CD14-positive monocyte (primary cell): ENCODE data around the gene SLC8A2. TPM values are rescaled to one million over a fixed set of nuclear protein-coding genes. Genes with fewer than 3 reads are reported as not detected.

Source experiments
- DNase-seq, 3 donors: peaks; one replicate each; pipeline ENCODE4 v3.0.0-alpha.2; 2011 to 2022
- H2AFZ ChIP-seq: 2 replicates; pipeline ENCODE4 v1.6.0; 2012; ENCODE audit warnings: mild to moderate bottlenecking, low read depth, low read length, inconsistent platforms; ENCODE audit not compliant: insufficient read depth, poor library complexity, severe bottlenecking
- H3K27ac ChIP-seq, 2 donors: 1 replicate in 1 of 2; 2 replicates in 1 of 2; pipeline ENCODE4 v1.5.1; 2012 to 2013; ENCODE audit warnings: low read length in 2 of 2, control low read depth in 1 of 2, inconsistent platforms in 1 of 2, low read depth in 1 of 2, mild to moderate bottlenecking in 1 of 2
- H3K27me3 ChIP-seq, 2 donors: one replicate each; pipeline versions ENCODE4 v1.6.0 to v1.6.1; 2011 to 2013; ENCODE audit warnings: low read length in 2 of 2; ENCODE audit not compliant: control insufficient read depth in 2 of 2, insufficient read depth in 2 of 2
- H3K36me3 ChIP-seq, 2 donors: replicated peaks in 1 of 2; 1 replicate in 1 of 2; 2 replicates in 1 of 2; pipeline versions ENCODE4 v1.5.1 to v1.6.1; 2012 to 2013; ENCODE audit warnings: low read length in 2 of 2, control low read depth in 1 of 2, inconsistent platforms in 1 of 2, mild to moderate bottlenecking in 1 of 2; ENCODE audit not compliant: insufficient read depth in 2 of 2, control insufficient read depth in 1 of 2
- H3K4me1 ChIP-seq, 2 donors: 1 replicate in 1 of 2; 2 replicates in 1 of 2; pipeline versions ENCODE4 v1.5.1 to v1.6.1; 2012 to 2013; ENCODE audit warnings: low read length in 2 of 2, control low read depth in 1 of 2, inconsistent platforms in 1 of 2, mild to moderate bottlenecking in 1 of 2, moderate library complexity in 1 of 2; ENCODE audit not compliant: insufficient read depth in 2 of 2, control insufficient read depth in 1 of 2
- H3K4me2 ChIP-seq: replicated peaks from 2 replicates; pipeline ENCODE3; 2012; ENCODE audit warnings: low read length, moderate library complexity, mild to moderate bottlenecking; ENCODE audit not compliant: poor library complexity, severe bottlenecking; ENCODE audit errors: extremely low read depth
- H3K4me3 ChIP-seq, 3 experiments: fragments of 200-600 bp in 1 of 3; sonication (generic) in 1 of 3; replicated peaks in 1 of 3; 1 replicate in 2 of 3; 2 replicates in 1 of 3; pipeline ENCODE4 v1.5.1; 2011 to 2013; ENCODE audit warnings: low read length in 3 of 3, mild to moderate bottlenecking in 3 of 3, control low read depth in 2 of 3, low read depth in 2 of 3, inconsistent platforms in 1 of 3, moderate library complexity in 1 of 3
- H3K79me2 ChIP-seq: 2 replicates; pipeline ENCODE4 v1.6.0; 2012; ENCODE audit warnings: mild to moderate bottlenecking, control low read depth, inconsistent platforms, low read length, moderate library complexity; ENCODE audit not compliant: insufficient read depth
- H3K9ac ChIP-seq: 2 replicates; pipeline ENCODE4 v1.6.0; 2017; ENCODE audit warnings: low read length, mild to moderate bottlenecking; ENCODE audit not compliant: insufficient read depth, poor library complexity, severe bottlenecking
- H3K9me3 ChIP-seq, 2 donors: replicated peaks in 1 of 2; 1 replicate in 1 of 2; 2 replicates in 1 of 2; pipeline versions ENCODE4 v1.5.1 to v1.6.1; 2012 to 2013; ENCODE audit warnings: low read length in 2 of 2, control low read depth in 1 of 2; ENCODE audit not compliant: control insufficient read depth in 1 of 2, insufficient read depth in 1 of 2
- H4K20me1 ChIP-seq: 2 replicates; pipeline ENCODE4 v1.6.0; 2012; ENCODE audit warnings: mild to moderate bottlenecking, low read length, control low read depth, moderate library complexity; ENCODE audit not compliant: insufficient read depth
- H3K27ac Mint-ChIP-seq, 7 donors: one replicate each; pipeline ENCODE4 v1.8.0; 2020; ENCODE audit warnings: mild to moderate bottlenecking in 7 of 7, mixed read lengths in 7 of 7, moderate library complexity in 6 of 7, inconsistent platforms in 2 of 7
- H3K27me3 Mint-ChIP-seq, 3 donors: one replicate each; pipeline ENCODE4 v1.8.0; 2021 to 2022; ENCODE audit warnings: low read depth in 3 of 3, mild to moderate bottlenecking in 3 of 3, mixed read lengths in 3 of 3, moderate library complexity in 3 of 3, inconsistent platforms in 1 of 3
- H3K36me3 Mint-ChIP-seq, 2 donors: one replicate each; pipeline ENCODE4 v1.8.0; 2020; ENCODE audit warnings: mixed read lengths in 2 of 2, inconsistent platforms in 1 of 2, mild to moderate bottlenecking in 1 of 2
- H3K4me1 Mint-ChIP-seq: one replicate; pipeline ENCODE4 v1.8.0; 2020; ENCODE audit warnings: mild to moderate bottlenecking, mixed read lengths
- H3K4me3 Mint-ChIP-seq, 2 donors: one replicate each; pipeline ENCODE4 v1.8.0; 2020; ENCODE audit warnings: mild to moderate bottlenecking in 2 of 2, mixed read lengths in 2 of 2, moderate library complexity in 1 of 2
- H3K9me3 Mint-ChIP-seq, 7 donors: one replicate each; pipeline ENCODE4 v1.8.0; 2020 to 2022; ENCODE audit warnings: mixed read lengths in 7 of 7, mild to moderate bottlenecking in 6 of 7, moderate library complexity in 6 of 7, inconsistent platforms in 2 of 7
- CTCF ChIP-seq: fragments of 200-600 bp; IDR thresholded peaks from one replicate; pipeline ENCODE4 v1.8.0; 2022; ENCODE audit warnings: antibody characterized with exemption, mild to moderate bottlenecking
- WGBS: methylation state at CpG from one replicate; pipeline ENCODE4 v1.1.5; 2013; ENCODE audit warnings: missing lambda C conversion rate; ENCODE audit not compliant: insufficient coverage; 5-methylcytosine and 5-hydroxymethylcytosine counted together
- intact Hi-C, 2 donors: fragments of 100-400 bp; cut with micrococcal nuclease; formaldehyde crosslinking; loops; one replicate each; pipeline versions ENCODE4 v1.15.0 to v1.15.1; 2023
- polyA plus RNA-seq, 3 donors: library from polyadenylated mRNA; depleted of rRNA in 1 of 3; unstranded in 2 of 3; stranded (reverse) in 1 of 3; fragments of 300-500 nt in 2 of 3; fragments of >200 nt in 1 of 3; fragmentation: Illumina TruSeq in 2 of 3; gene quantifications; 1 replicate in 2 of 3; 2 replicates in 1 of 3; pipeline ENCODE4 v1.2.3, GENCODE V29; 2012 to 2021

SLC8A2 gene
- polyA plus RNA-seq, 3 donors: not detected

DNA sequence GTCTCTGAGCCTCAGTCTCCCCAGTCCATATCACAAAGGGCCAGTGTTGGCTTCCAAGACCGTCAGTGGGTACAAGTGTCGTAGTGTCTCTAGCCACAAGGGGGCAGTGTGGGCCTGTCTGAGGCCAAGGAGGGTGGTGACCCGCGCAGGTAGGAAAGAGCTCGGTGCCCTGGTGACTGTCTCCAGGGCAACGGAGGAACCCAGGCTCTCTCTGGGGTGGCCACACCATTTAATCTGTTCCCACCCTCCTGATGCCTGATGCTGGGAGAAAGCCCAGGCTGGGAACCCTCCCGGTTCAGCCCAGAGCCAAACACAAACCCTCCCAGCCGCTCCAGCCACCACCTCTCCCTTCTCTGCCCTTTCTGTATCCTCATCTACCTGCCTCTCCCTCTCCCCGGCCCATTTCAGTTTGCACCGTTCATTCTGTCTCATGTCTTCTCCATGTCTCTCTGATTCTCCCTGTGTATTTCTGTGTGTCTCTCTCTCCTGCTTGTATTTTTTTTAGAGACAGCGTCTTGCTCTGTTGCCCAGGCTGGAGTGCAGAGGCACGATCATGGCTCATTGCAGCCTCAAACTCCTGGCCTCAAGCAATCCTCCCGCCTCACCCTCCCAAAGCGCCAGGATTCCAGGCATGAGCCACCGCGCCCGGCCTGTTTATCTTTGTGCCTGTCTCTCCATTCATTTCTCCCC is 34.8 kb downstream of the SLC8A2 start:
- Histone ChIP-seq H3K79me2 (no peaks in the 10 kb centered on the region), H3K4me3 (no peak overlapping the region), H4K20me1 (no peaks in the 10 kb centered on the region), H3K9ac (no peak overlapping the region), H3K27ac (no peak overlapping the region), H3K9me3 (no peaks in the 10 kb centered on the region), H2AFZ (peak overlapping the region; percentile 29), H3K36me3 (no peaks in the 10 kb centered on the region), H3K4me2 (no peak overlapping the region), H3K27me3 (peaks cover 0 to 6% of the 10 kb centered on the region in 2 donors), H3K4me1 (no peaks in the 10 kb centered on the region)
- no peaks in the 10 kb centered on the region for H3K36me3 Mint-ChIP-seq
- peak; percentile 59 to 71 (median 62) for DNase-seq
- H3K4me1 Mint-ChIP-seq: peaks cover 2% of the 10 kb centered on the region
- peaks cover 12 to 39% (median 23%) of the 10 kb centered on the region in 3 donors for H3K27me3 Mint-ChIP-seq
- H3K4me3 Mint-ChIP-seq: peak overlapping the region in 1 of 2 donors; percentile 33
- H3K27ac Mint-ChIP-seq: no peak overlapping the region
- intact Hi-C loops: loop anchor here (2.0 to 10.0 kb wide), 3 partner anchors 78 to 262 kb away; partner anchors contain the start of gene NAPA (in 2 of the 2)
- H3K9me3 Mint-ChIP-seq: peaks cover 0 to 11% (median 2%) of the 10 kb centered on the region in 7 donors
- 37% methylated on average over 17 of the region's 17 CpGs for WGBS
- TF ChIP-seq CTCF: peak; percentile 91

DNA sequence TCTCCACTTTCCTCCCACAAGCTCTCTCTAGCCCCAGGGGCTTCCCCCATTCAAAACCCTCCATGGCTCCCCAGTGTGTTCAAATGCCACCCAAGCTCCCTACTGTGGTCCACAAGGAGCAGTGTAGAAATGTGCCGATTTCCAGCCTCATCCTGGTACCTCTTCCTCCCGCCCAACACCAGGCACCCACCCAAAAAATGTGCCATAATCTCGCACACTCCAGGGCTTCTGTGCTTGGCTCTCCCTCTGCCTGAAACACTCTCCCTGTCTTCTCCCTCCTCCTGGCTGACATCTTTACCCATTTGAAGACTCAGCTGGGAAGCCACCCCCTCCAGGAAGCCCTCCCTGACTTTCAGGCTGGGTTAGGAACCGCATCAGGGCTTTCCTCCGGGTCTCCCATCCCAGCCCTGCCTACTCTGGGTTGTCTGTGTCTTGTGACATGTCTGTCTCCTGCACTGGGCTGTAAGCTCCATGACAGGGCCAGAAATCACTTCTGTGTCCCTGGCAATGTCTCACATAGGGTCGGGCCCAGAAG is 35.7 kb downstream of the SLC8A2 start:
- H3K27ac ChIP-seq: no peak overlapping the region
- H3K9ac ChIP-seq: no peak overlapping the region
- peaks cover 0 to 15% of the 10 kb centered on the region in 2 donors for H3K27me3 ChIP-seq
- no peaks in the 10 kb centered on the region for H3K36me3 ChIP-seq
- H3K4me1 ChIP-seq: no peaks in the 10 kb centered on the region
- Mint-ChIP-seq H3K4me1 (peaks cover 2% of the 10 kb centered on the region), H3K36me3 (no peaks in the 10 kb centered on the region), H3K9me3 (peaks cover 0 to 11% (median 3%) of the 10 kb centered on the region in 7 donors), H3K27ac (peak overlapping the region in 2 of 7 donors; percentile 46 to 70), H3K27me3 (peaks cover 21 to 37% (median 29%) of the 10 kb centered on the region in 3 donors), H3K4me3 (peak overlapping the region in 1 of 2 donors; percentile 7)
- H2AFZ ChIP-seq: no peak overlapping the region
- H3K9me3 ChIP-seq: no peaks in the 10 kb centered on the region
- WGBS: 88% methylated on average over 6 of the region's 6 CpGs
- H3K4me2 ChIP-seq: no peak overlapping the region
- intact Hi-C loops: loop anchor here (2.0 to 10.0 kb wide), 3 partner anchors 79 to 263 kb away; partner anchors contain the start of gene NAPA (in 2 of the 2)
- no peak overlapping the region for H3K4me3 ChIP-seq
- no peaks in the 10 kb centered on the region for H3K79me2 ChIP-seq
- no peaks in the 10 kb centered on the region for H4K20me1 ChIP-seq
- no peak for TF ChIP-seq CTCF
- no peak for DNase-seq
